Osteoblast (primary cell): ENCODE measurements around the gene TMEM178B. TPM values are rescaled to one million over a fixed set of nuclear protein-coding genes. Genes with fewer than 3 reads are reported as not detected.

Experiments
- DNase-seq: peaks from one replicate; pipeline ENCODE4 v3.0.0; 2011; ENCODE audit warnings: low spot score, mixed read lengths; ENCODE audit not compliant: insufficient read length; ENCODE audit errors: missing footprints
- H2AFZ ChIP-seq: 2 replicates; pipeline ENCODE4 v1.6.0; 2011; ENCODE audit warnings: mild to moderate bottlenecking, low read length
- H3K27ac ChIP-seq: 2 replicates; pipeline ENCODE4 v1.5.1; 2011; ENCODE audit warnings: mild to moderate bottlenecking, low read depth, low read length, moderate library complexity
- H3K27me3 ChIP-seq: 2 replicates; pipeline ENCODE4 v1.6.0; 2012; ENCODE audit warnings: mild to moderate bottlenecking, control low read depth, inconsistent platforms, low read length, moderate library complexity; ENCODE audit not compliant: insufficient read depth
- H3K36me3 ChIP-seq: 2 replicates; pipeline ENCODE4 v1.5.1; 2011; ENCODE audit warnings: mild to moderate bottlenecking, low read length, control low read depth, moderate library complexity; ENCODE audit not compliant: insufficient read depth
- H3K4me1 ChIP-seq: 2 replicates; pipeline ENCODE4 v1.5.1; 2011; ENCODE audit warnings: mild to moderate bottlenecking, low read length, control low read depth, moderate library complexity; ENCODE audit not compliant: insufficient read depth
- H3K4me2 ChIP-seq: 2 replicates; pipeline ENCODE4 v1.6.0; 2011; ENCODE audit warnings: mild to moderate bottlenecking, low read length; ENCODE audit not compliant: insufficient read depth
- H3K4me3 ChIP-seq: fragments of 200-600 bp; sonication (generic); 3 replicates; pipeline ENCODE4 v1.5.1; 2012; ENCODE audit warnings: mild to moderate bottlenecking, low read length, inconsistent platforms; ENCODE audit not compliant: insufficient read depth
- H3K79me2 ChIP-seq: 2 replicates; pipeline ENCODE4 v1.6.0; 2012; ENCODE audit warnings: mild to moderate bottlenecking, low read length, control low read depth, inconsistent platforms; ENCODE audit not compliant: insufficient read depth
- H3K9me3 ChIP-seq: 2 replicates; pipeline ENCODE4 v1.5.1; 2011; ENCODE audit warnings: low read depth, low read length, control low read depth
- H4K20me1 ChIP-seq: 2 replicates; pipeline ENCODE4 v1.6.0; 2012; ENCODE audit warnings: mild to moderate bottlenecking, low read length, control low read depth; ENCODE audit not compliant: insufficient read depth
- total RNA-seq: library from RNA; depleted of rRNA; stranded (reverse); fragments of >200 nt; gene quantifications from 2 replicates; pipeline ENCODE4 v1.2.3, GENCODE V29; 2012
- TF ChIP-seq, protein P1 (sequence below): IDR thresholded peaks from 2 replicates; pipeline ENCODE4 v1.5.1; 2011; ENCODE audit warnings: mild to moderate bottlenecking, low read depth, low read length, moderate library complexity; ENCODE audit errors: extremely low read depth

Gene TMEM178B
- total RNA-seq, 1 donor, result 1.1 TPM

- no peak overlapping the region for H3K4me3 ChIP-seq
- no peak overlapping the region for H3K4me2 ChIP-seq
- no peaks in the 10 kb centered on the region for H3K4me1 ChIP-seq
- no peaks in the 10 kb centered on the region for H3K79me2 ChIP-seq
- no peaks in the 10 kb centered on the region for H3K27me3 ChIP-seq
- no peaks in the 10 kb centered on the region for H3K9me3 ChIP-seq
- DNase-seq, result no peak
- H3K27ac ChIP-seq, result no peak overlapping the region
- no peaks in the 10 kb centered on the region for H4K20me1 ChIP-seq
- H2AFZ ChIP-seq, result no peak overlapping the region
- H3K36me3 ChIP-seq, result no peaks in the 10 kb centered on the region
- TF ChIP-seq, protein P1, sequence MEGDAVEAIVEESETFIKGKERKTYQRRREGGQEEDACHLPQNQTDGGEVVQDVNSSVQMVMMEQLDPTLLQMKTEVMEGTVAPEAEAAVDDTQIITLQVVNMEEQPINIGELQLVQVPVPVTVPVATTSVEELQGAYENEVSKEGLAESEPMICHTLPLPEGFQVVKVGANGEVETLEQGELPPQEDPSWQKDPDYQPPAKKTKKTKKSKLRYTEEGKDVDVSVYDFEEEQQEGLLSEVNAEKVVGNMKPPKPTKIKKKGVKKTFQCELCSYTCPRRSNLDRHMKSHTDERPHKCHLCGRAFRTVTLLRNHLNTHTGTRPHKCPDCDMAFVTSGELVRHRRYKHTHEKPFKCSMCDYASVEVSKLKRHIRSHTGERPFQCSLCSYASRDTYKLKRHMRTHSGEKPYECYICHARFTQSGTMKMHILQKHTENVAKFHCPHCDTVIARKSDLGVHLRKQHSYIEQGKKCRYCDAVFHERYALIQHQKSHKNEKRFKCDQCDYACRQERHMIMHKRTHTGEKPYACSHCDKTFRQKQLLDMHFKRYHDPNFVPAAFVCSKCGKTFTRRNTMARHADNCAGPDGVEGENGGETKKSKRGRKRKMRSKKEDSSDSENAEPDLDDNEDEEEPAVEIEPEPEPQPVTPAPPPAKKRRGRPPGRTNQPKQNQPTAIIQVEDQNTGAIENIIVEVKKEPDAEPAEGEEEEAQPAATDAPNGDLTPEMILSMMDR, result no peak
These were observed 216.5 kb downstream of the TMEM178B start for GRCh38 chr7:141290365-141290764.

DNA sequence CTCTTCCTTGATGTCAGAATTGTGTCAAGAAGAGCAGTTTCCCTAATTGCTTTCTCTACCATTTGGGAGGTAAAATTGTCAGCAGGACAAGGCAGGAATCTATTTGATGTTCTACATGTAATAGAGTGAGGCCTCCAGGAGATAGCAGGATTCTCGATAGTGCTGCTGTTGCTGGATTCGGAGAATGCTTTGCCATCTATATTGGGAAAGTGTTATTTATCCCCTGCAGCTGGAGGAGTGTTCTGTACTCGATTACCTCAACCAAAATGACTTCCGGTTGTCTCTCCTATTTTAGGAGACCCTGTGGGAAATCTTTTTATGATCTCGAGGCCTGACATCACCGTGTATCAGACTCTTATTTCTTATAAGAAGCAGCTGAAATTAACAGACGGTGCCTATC lies 217.1 kb downstream of the TMEM178B start:
- no peaks in the 10 kb centered on the region for H3K27me3 ChIP-seq
- no peaks in the 10 kb centered on the region for H4K20me1 ChIP-seq
- H3K9me3 ChIP-seq, result no peaks in the 10 kb centered on the region
- H3K36me3 ChIP-seq, result no peaks in the 10 kb centered on the region
- no peak overlapping the region for H2AFZ ChIP-seq
- H3K4me2 ChIP-seq, result no peak overlapping the region
- TF ChIP-seq, protein P1, result no peak
- H3K4me3 ChIP-seq, result no peak overlapping the region
- no peaks in the 10 kb centered on the region for H3K79me2 ChIP-seq
- no peak overlapping the region for H3K27ac ChIP-seq
- peak; percentile 30 for DNase-seq
- H3K4me1 ChIP-seq, result no peaks in the 10 kb centered on the region

GRCh38 chr7:141291541-141291940 lies 217.7 kb downstream of the TMEM178B start:
- TF ChIP-seq, protein P1, result no peak
- no peaks in the 10 kb centered on the region for H3K79me2 ChIP-seq
- H3K4me1 ChIP-seq, result no peaks in the 10 kb centered on the region

GRCh38 chr7:141294143-141294829 lies 220.4 kb downstream of the TMEM178B start:
- H2AFZ ChIP-seq, result no peak overlapping the region
- no peak overlapping the region for H3K4me2 ChIP-seq
- no peak overlapping the region for H3K27ac ChIP-seq
- no peaks in the 10 kb centered on the region for H3K27me3 ChIP-seq
- H3K9me3 ChIP-seq, result no peaks in the 10 kb centered on the region
- DNase-seq, result no peak
- H4K20me1 ChIP-seq, result no peaks in the 10 kb centered on the region
- H3K36me3 ChIP-seq, result no peaks in the 10 kb centered on the region
- no peaks in the 10 kb centered on the region for H3K4me1 ChIP-seq
- TF ChIP-seq, protein P1, result no peak
- H3K79me2 ChIP-seq, result no peaks in the 10 kb centered on the region
- no peak overlapping the region for H3K4me3 ChIP-seq

More at GRCh38 chr7:141291541-141291940, 217.7 kb downstream of the TMEM178B start:
- H3K27ac ChIP-seq, result no peak overlapping the region
- H3K4me2 ChIP-seq, result no peak overlapping the region
- no peaks in the 10 kb centered on the region for H3K27me3 ChIP-seq
- no peak overlapping the region for H2AFZ ChIP-seq
- no peak overlapping the region for H3K4me3 ChIP-seq
- no peaks in the 10 kb centered on the region for H3K9me3 ChIP-seq
- H4K20me1 ChIP-seq, result no peaks in the 10 kb centered on the region
- DNase-seq, result peak; percentile 56
- no peaks in the 10 kb centered on the region for H3K36me3 ChIP-seq
